Vagina (tissue), 2 donors: ENCODE results near the gene ANKRD63. TPM values are rescaled to one million over a fixed set of nuclear protein-coding genes. Genes with fewer than 3 reads are reported as not detected.

Source experiments
- DNase-seq, 2 donors: peaks; one replicate each; pipeline ENCODE4 v3.0.0-alpha.2; 2017; ENCODE audit errors: extremely low spot score in 2 of 2
- H3K27ac ChIP-seq: fragments of 200-600 bp; sonication (generic); one replicate; pipeline ENCODE4 v1.5.1; 2019
- H3K27me3 ChIP-seq: fragments of 200-600 bp; sonication (generic); one replicate; pipeline ENCODE4 v1.5.1; 2019
- H3K36me3 ChIP-seq, 2 donors: fragments of 200-600 bp; sonication (generic); one replicate each; pipeline ENCODE4 v1.5.1; 2017 to 2019
- H3K4me1 ChIP-seq: fragments of 200-600 bp; sonication (generic); one replicate; pipeline ENCODE4 v1.5.1; 2019
- H3K4me3 ChIP-seq, 2 donors: fragments of 200-600 bp; sonication (generic); 1 replicate in 1 of 2; 2 replicates in 1 of 2; pipeline ENCODE4 v1.5.1; 2016 to 2019
- H3K9me3 ChIP-seq: fragments of 200-600 bp; sonication (generic); one replicate; pipeline ENCODE4 v1.5.1; 2019
- CTCF ChIP-seq, 3 experiments: fragments of 450-650 bp in 2 of 3; fragments of 200-600 bp in 1 of 3; sonication (generic) in 1 of 3; IDR thresholded peaks; one replicate each; pipeline ENCODE4 v1.5.1; 2017 to 2019; ENCODE audit warnings: antibody characterized with exemption in 3 of 3, mild to moderate bottlenecking in 2 of 3, moderate library complexity in 2 of 3
- POLR2A ChIP-seq, 2 donors: fragments of 450-650 bp; IDR thresholded peaks; one replicate each; pipeline ENCODE4 v1.6.1; 2017; ENCODE audit warnings: antibody characterized with exemption in 2 of 2, mild to moderate bottlenecking in 2 of 2, moderate library complexity in 2 of 2
- POLR2AphosphoS5 ChIP-seq, 2 donors: sonication (generic); formaldehyde crosslinking; IDR thresholded peaks; one replicate each; pipeline ENCODE4 v1.9.0; 2017; ENCODE audit warnings: antibody characterized with exemption in 2 of 2, mild to moderate bottlenecking in 2 of 2, low read depth in 1 of 2; ENCODE audit not compliant: insufficient read depth in 1 of 2
- intact Hi-C: fragments of 100-400 bp; cut with DNase I; formaldehyde crosslinking; loops from one replicate; pipeline ENCODE4 v1.15.1; 2023
- total RNA-seq: library from RNA; depleted of rRNA; stranded (reverse); fragments of >200 nt; gene quantifications from one replicate; pipeline ENCODE4 v1.2.3, GENCODE V29; 2016

The ANKRD63 gene
- total RNA-seq, 1 donor from 2014 or later: not detected

GRCh38 chr15:40329804-40330203 is 46.9 kb upstream of the ANKRD63 start:
- TF ChIP-seq POLR2A (IDR thresholded peaks at IDR 0.05) (no peak), POLR2AphosphoS5 (IDR thresholded peaks at IDR 0.05; ENCODE audit: insufficient read depth in 1 of 2, low read depth in 1 of 2) (no peak), CTCF (IDR thresholded peaks at IDR 0.05) (no peak)
- Histone ChIP-seq H3K27ac (no peak overlapping the region), H3K4me1 (peaks cover 39% of the 10 kb centered on the region), H3K9me3 (no peaks in the 10 kb centered on the region), H3K4me3 (no peak overlapping the region), H3K27me3 (no peaks in the 10 kb centered on the region), H3K36me3 (no peaks in the 10 kb centered on the region)
- no peak for DNase-seq
- intact Hi-C loops: no loop called here

- intact Hi-C loops: no loop called here
- TF ChIP-seq POLR2A (IDR thresholded peaks at IDR 0.05): no peak
- TF ChIP-seq POLR2AphosphoS5 (IDR thresholded peaks at IDR 0.05; ENCODE audit: insufficient read depth in 1 of 2, low read depth in 1 of 2): no peak
- no peak for TF ChIP-seq CTCF (IDR thresholded peaks at IDR 0.05)
- Histone ChIP-seq H3K9me3 (no peaks in the 10 kb centered on the region), H3K4me1 (peaks cover 34% of the 10 kb centered on the region), H3K4me3 (no peak overlapping the region), H3K36me3 (no peaks in the 10 kb centered on the region), H3K27me3 (no peaks in the 10 kb centered on the region), H3K27ac (no peak overlapping the region)
- DNase-seq: no peak
These were observed 45.9 kb upstream of the ANKRD63 start for GRCh38 chr15:40328751-40329150.

- no peak overlapping the region for H3K27ac ChIP-seq
- DNase-seq: no peak
- TF ChIP-seq CTCF (IDR thresholded peaks at IDR 0.05) (no peak), POLR2AphosphoS5 (IDR thresholded peaks at IDR 0.05; ENCODE audit: insufficient read depth in 1 of 2, low read depth in 1 of 2) (no peak), POLR2A (IDR thresholded peaks at IDR 0.05) (no peak)
- no peaks in the 10 kb centered on the region for H3K27me3 ChIP-seq
- H3K4me3 ChIP-seq: no peak overlapping the region
- peaks cover 31% of the 10 kb centered on the region for H3K4me1 ChIP-seq
- no peaks in the 10 kb centered on the region for H3K9me3 ChIP-seq
- intact Hi-C loops: no loop called here
- no peaks in the 10 kb centered on the region for H3K36me3 ChIP-seq
These were observed 45.3 kb upstream of the ANKRD63 start for GRCh38 chr15:40328176-40328575.

- Histone ChIP-seq H3K36me3 (no peaks in the 10 kb centered on the region), H3K27ac (no peak overlapping the region), H3K4me1 (peaks cover 39% of the 10 kb centered on the region), H3K4me3 (no peak overlapping the region), H3K9me3 (no peaks in the 10 kb centered on the region), H3K27me3 (no peaks in the 10 kb centered on the region)
- TF ChIP-seq CTCF (IDR thresholded peaks at IDR 0.05) (no peak), POLR2AphosphoS5 (IDR thresholded peaks at IDR 0.05; ENCODE audit: insufficient read depth in 1 of 2, low read depth in 1 of 2) (no peak), POLR2A (IDR thresholded peaks at IDR 0.05) (no peak)
- no peak for DNase-seq
- intact Hi-C loops: no loop called here
These were observed 44.6 kb upstream of the ANKRD63 start for GRCh38 chr15:40327457-40327856.

GRCh38 chr15:40325700-40326099 is 42.8 kb upstream of the ANKRD63 start:
- intact Hi-C loops: no loop called here
- Histone ChIP-seq H3K4me3 (no peak overlapping the region), H3K27me3 (no peaks in the 10 kb centered on the region), H3K4me1 (peaks cover 42% of the 10 kb centered on the region), H3K27ac (no peak overlapping the region), H3K36me3 (no peaks in the 10 kb centered on the region), H3K9me3 (no peaks in the 10 kb centered on the region)
- no peak for DNase-seq
- TF ChIP-seq CTCF (IDR thresholded peaks at IDR 0.05): no peak
- TF ChIP-seq POLR2A (IDR thresholded peaks at IDR 0.05): no peak
- no peak for TF ChIP-seq POLR2AphosphoS5 (IDR thresholded peaks at IDR 0.05; ENCODE audit: insufficient read depth in 1 of 2, low read depth in 1 of 2)
